Measurements from ENCODE around the gene RBM39.

Gene RBM39

DNA sequence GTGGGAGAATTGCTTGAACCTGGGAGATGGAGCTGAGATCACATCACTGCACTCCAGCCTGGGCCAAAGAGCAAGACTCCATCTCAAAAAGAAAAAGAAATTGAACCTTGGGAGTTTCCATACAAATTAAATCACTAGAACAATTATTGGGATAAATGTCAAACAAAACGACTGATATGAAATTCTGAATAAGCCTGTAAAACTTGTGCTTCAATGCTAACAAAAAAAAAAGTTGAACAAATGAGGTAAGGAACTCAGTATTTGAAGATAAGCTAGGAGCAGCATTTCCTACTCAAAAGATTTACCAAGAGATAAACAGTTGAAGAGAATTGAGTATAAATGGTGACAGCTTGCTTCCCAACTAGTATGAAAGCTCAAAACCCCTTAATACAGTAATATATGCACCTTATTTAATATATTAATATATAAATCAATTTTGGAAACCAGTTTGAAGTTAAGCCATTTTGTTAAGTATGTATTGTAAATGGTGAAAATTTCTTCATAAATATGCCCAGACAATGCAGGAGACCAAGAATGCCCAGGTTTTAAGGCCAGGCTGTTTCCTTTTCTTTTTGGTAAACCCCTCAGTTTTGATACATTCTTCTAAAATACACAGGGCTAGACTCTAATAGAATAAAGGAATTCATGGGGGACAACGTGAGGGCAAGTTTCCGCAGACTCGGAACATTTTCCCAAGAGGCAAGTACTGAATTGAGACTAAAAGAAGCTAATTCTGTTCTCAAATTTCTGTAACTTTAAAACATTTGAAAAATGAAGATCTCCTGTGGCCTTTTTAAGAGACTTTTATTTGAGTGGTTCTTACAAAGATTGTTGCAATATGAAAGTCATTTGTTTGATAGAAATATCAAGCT is 39.0 kb downstream of the RBM39 start:
- H3K27ac ChIP-seq, result peak overlapping the region; percentile 90

DNA sequence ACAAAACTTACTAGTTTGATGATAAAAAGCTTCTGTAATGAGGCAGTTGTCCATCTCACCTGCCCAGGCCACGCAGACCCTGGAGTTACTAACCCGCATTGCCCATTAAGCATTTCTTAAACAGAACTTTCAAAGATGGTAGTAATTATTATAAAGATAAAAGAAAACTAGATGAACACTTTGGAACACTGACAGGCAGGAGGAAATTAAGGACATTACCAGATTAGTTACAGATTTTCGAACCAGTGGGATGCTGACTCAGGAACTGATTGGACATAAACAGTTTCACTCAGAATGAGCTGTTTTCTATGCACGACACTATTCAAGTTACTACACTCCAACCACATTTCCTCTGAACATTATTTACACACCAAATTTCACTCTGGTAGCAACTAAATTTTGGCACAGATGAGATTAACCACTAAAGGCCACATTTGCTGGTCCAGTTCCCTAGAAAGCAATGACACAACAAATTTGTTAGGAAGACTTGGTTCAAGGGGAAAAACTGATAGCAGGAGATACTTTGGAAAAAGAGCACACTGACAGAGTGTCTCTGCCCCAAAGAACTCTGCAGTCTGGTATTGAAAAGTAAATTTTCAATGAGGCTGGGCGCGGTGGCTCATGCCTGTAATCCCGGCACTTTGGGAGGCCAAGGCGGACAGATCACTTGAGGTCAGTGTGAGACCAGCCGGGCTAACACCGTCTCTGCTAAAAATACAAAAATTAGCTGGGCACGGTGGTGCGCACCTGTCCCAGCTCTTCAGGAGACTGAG is 39.8 kb downstream of the RBM39 start:
- peak overlapping the region; percentile 90 for H3K27ac ChIP-seq
- TF ChIP-seq ZFX (IDR thresholded peaks at IDR 0.05; ENCODE audit: borderline replicate concordance), result no peak
- TF ChIP-seq, protein P1, sequence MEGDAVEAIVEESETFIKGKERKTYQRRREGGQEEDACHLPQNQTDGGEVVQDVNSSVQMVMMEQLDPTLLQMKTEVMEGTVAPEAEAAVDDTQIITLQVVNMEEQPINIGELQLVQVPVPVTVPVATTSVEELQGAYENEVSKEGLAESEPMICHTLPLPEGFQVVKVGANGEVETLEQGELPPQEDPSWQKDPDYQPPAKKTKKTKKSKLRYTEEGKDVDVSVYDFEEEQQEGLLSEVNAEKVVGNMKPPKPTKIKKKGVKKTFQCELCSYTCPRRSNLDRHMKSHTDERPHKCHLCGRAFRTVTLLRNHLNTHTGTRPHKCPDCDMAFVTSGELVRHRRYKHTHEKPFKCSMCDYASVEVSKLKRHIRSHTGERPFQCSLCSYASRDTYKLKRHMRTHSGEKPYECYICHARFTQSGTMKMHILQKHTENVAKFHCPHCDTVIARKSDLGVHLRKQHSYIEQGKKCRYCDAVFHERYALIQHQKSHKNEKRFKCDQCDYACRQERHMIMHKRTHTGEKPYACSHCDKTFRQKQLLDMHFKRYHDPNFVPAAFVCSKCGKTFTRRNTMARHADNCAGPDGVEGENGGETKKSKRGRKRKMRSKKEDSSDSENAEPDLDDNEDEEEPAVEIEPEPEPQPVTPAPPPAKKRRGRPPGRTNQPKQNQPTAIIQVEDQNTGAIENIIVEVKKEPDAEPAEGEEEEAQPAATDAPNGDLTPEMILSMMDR (IDR thresholded peaks at IDR 0.05), result no peak

More for the DNA sequence above, 39.0 kb downstream of the RBM39 start:
- TF ChIP-seq ZFX (IDR thresholded peaks at IDR 0.05; ENCODE audit: borderline replicate concordance), result no peak
- TF ChIP-seq, protein P1 (IDR thresholded peaks at IDR 0.05), result no peak

DNA sequence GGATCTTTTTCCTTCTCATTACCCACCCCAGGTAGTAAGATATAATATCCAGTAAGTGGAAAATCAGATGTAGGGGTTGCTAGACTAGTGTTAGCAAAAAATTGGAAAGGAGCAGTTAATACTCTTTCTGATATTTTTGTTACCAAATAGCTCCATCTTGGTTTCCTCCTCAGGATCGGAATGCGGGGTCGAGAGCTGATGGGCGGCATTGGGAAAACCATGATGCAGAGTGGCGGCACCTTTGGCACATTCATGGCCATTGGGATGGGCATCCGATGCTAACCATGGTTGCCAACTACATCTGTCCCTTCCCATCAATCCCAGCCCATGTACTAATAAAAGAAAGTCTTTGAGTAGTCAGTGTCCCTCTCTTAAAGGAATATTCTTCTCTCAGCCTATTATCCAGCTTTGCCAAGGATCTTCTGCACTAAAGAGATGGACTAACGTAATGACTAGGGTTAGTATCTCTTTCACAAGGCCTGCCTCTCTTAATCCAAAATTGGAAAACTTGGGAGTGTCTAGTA is 41.4 kb downstream of the RBM39 start:
- H3K27ac ChIP-seq, result peak overlapping the region; percentile 90
- TF ChIP-seq, protein P1 (IDR thresholded peaks at IDR 0.05), result no peak
- TF ChIP-seq ZFX (IDR thresholded peaks at IDR 0.05; ENCODE audit: borderline replicate concordance), result no peak

DNA sequence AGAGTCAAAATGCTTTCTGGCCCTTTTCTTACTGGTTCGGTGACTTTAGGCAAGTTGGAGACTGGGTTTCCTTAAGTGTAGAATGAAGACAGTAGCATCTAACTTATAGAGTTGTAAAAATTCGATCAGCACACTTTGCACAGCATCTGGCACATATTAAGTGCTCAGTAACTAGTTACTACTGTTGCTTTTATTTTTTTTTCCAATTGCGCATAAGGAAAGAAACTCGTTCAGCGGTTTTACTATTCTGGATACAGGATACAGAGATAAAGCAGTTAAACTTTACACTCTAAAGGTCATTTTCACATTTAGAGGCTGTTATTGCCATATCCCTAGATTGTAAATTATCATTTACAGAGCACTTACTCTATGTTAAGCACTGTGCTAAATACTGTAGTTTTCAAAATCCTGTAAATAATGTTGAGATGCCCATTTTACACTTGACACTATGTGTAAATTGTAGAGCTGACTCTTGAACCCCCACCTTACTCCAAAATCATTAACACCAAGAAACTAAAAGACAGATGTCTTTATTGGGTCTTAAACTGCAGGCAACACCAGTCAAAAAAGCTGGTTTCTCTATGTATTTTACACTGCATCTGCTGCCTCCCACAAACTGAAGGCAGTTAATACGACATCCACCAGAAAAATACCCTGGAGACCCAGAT is 42.0 kb downstream of the RBM39 start:
- peak overlapping the region; percentile 90 for H3K27ac ChIP-seq
- TF ChIP-seq, protein P1 (IDR thresholded peaks at IDR 0.05), result no peak
- no peak for TF ChIP-seq ZFX (IDR thresholded peaks at IDR 0.05; ENCODE audit: borderline replicate concordance)

DNA sequence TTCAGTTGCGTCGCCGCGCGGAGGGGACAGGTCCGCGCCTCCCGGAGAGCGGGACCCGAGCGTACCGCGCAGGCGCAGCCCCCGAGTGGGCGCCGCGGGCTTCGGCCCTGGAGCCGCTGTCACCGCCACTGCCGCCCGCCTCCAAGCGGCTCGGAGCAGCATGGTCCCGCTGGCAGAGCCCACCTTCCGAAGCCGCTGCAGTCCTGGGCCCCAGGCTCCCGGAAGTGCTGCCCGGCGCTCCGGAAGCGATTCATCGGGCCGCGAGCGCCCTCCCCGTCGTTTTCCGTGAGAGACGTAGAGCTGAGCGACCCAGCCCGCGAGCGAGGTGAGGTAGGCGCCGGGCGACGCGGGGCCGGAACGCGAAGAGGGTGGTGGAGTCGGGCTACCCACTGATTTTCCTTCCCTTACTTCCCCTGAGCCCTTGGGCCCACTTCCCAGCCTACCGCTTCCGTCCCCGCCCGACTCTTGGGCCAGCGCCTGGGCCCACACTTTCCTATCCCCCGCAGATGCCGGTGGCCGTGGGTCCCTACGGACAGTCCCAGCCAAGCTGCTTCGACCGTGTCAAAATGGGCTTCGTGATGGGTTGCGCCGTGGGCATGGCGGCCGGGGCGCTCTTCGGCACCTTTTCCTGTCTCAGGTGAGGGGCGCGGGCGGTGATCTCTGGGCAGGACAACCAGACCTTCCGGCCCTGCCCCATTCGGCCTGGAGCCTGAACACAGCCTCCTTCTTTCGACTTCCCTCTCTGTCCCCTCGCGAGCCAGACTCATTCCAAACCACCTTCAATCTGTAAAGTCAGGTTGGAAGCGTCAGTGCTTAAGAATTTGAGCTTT is 42.7 kb downstream of the RBM39 start, which contains the start of the genes NFS1 and ROMO1:
Gene NFS1 (minus strand): TSS at position 226 of the 830 bp plus-strand sequence. CDS start 64 bp downstream, at position 162.
Gene ROMO1 (plus strand): TSS at position 279 of the 830 bp plus-strand sequence. CDS start 228 bp downstream, at position 507.
- H3K27ac ChIP-seq, result peak within 1 kb of the TSS; percentile 90
- TF ChIP-seq, protein P1 (IDR thresholded peaks at IDR 0.05), result peak; percentile 19
- TF ChIP-seq ZFX (IDR thresholded peaks at IDR 0.05; ENCODE audit: borderline replicate concordance), result no peak
